ENCODE results near the gene OBP2B. TPM values are rescaled to one million over a fixed set of nuclear protein-coding genes. Genes with fewer than 3 reads are reported as not detected.
"Not testable (repeated sequence)": the region's sequence is repeated elsewhere in the genome, so short reads cannot be mapped to it uniquely, and the experiment has no call there.

Gene OBP2B
- total RNA-seq, 1 experiment from 2014 or later: not detected

- intact Hi-C loops (cut with micrococcal nuclease; ENCODE audit: unreplicated experiment): no loop called here
- no peaks in the 10 kb centered on the region for H3K9me3 ChIP-seq (ENCODE audit: insufficient read depth, low read depth)
- DNase-seq: no peak
- H3K4me2 ChIP-seq: no peak overlapping the region
- no peak overlapping the region for H3K4me3 ChIP-seq
- H3F3A ChIP-seq (ENCODE audit: insufficient read depth, low read depth): 0 out of 2 replicates have a peak, but pooled peaks cover 3% of the 10 kb centered on the region
- H3K27ac ChIP-seq: no peak overlapping the region
- no peak overlapping the region for H2AFZ ChIP-seq
- H3K79me2 ChIP-seq (ENCODE audit: low read depth): no peaks in the 10 kb centered on the region
- no TSS peak for BruUV-seq (replicated peaks)
- TF ChIP-seq CTCF (conservative IDR thresholded peaks at IDR 0.05) (no peak), EZH2 (IDR thresholded peaks at IDR 0.05; ENCODE audit: low read depth) (no peak)
- no peaks in the 10 kb centered on the region for H3K4me1 ChIP-seq (replicated peaks; ENCODE audit: insufficient read depth)
- no peaks in the 10 kb centered on the region for H3K36me3 ChIP-seq (ENCODE audit: low read depth)
- H3K9me2 ChIP-seq (ENCODE audit: insufficient read depth): no peaks in the 10 kb centered on the region
- POLR2A ChIA-PET (ENCODE audit: unreplicated experiment): no interaction called here
- no peaks in the 10 kb centered on the region for H4K20me1 ChIP-seq (ENCODE audit: insufficient read depth)
- H3K27me3 ChIP-seq (ENCODE audit: insufficient read depth, low read depth): no peaks in the 10 kb centered on the region
- CTCF ChIA-PET: no interaction called here
Measured at GRCh38 chr9:133235549-133236222, 26.6 kb upstream of the OBP2B start.

GRCh38 chr9:133234577-133235322 is 25.7 kb upstream of the OBP2B start:
- Histone ChIP-seq H3K4me3 (no peak overlapping the region), H3K4me2 (no peak overlapping the region), H3K27me3 (ENCODE audit: insufficient read depth, low read depth) (peaks cover 5% of the 10 kb centered on the region; the same call in 1 of the 2 replicates), H3K4me1 (replicated peaks; ENCODE audit: insufficient read depth) (no peaks in the 10 kb centered on the region), H4K20me1 (ENCODE audit: insufficient read depth) (no peaks in the 10 kb centered on the region), H3K9me3 (ENCODE audit: insufficient read depth, low read depth) (no peaks in the 10 kb centered on the region), H3K9me2 (ENCODE audit: insufficient read depth) (no peaks in the 10 kb centered on the region), H3K79me2 (ENCODE audit: low read depth) (no peaks in the 10 kb centered on the region), H3K36me3 (ENCODE audit: low read depth) (no peaks in the 10 kb centered on the region), H2AFZ (no peak overlapping the region), H3F3A (ENCODE audit: insufficient read depth, low read depth) (0 out of 2 replicates have a peak, but pooled peaks cover 3% of the 10 kb centered on the region), H3K27ac (no peak overlapping the region)
- ChIA-PET POLR2A (ENCODE audit: unreplicated experiment) (no interaction called here), CTCF (no interaction called here)
- no peak for DNase-seq
- no TSS peak for BruUV-seq (replicated peaks)
- TF ChIP-seq EZH2 (IDR thresholded peaks at IDR 0.05; ENCODE audit: low read depth): no peak
- intact Hi-C loops (cut with micrococcal nuclease; ENCODE audit: unreplicated experiment): no loop called here

GRCh38 chr9:133233681-133234432 is 24.8 kb upstream of the OBP2B start:
- Histone ChIP-seq H3K4me3 (no peak overlapping the region), H3K4me1 (replicated peaks; ENCODE audit: insufficient read depth) (no peaks in the 10 kb centered on the region), H3K9me2 (ENCODE audit: insufficient read depth) (no peaks in the 10 kb centered on the region), H2AFZ (no peak overlapping the region), H3K27me3 (ENCODE audit: insufficient read depth, low read depth) (peaks cover 5% of the 10 kb centered on the region; the same call in 1 of the 2 replicates), H4K20me1 (ENCODE audit: insufficient read depth) (no peaks in the 10 kb centered on the region), H3K9me3 (ENCODE audit: insufficient read depth, low read depth) (no peaks in the 10 kb centered on the region), H3F3A (ENCODE audit: insufficient read depth, low read depth) (0 out of 2 replicates have a peak, but pooled peaks cover 3% of the 10 kb centered on the region), H3K4me2 (no peak overlapping the region), H3K79me2 (ENCODE audit: low read depth) (no peaks in the 10 kb centered on the region), H3K27ac (no peak overlapping the region), H3K36me3 (ENCODE audit: low read depth) (no peaks in the 10 kb centered on the region)
- ChIA-PET POLR2A (ENCODE audit: unreplicated experiment) (no interaction called here), CTCF (no interaction called here)
- DNase-seq: no peak
- intact Hi-C loops (cut with micrococcal nuclease; ENCODE audit: unreplicated experiment): no loop called here
- no peak for TF ChIP-seq CTCF (conservative IDR thresholded peaks at IDR 0.05)
- TF ChIP-seq EZH2 (IDR thresholded peaks at IDR 0.05; ENCODE audit: low read depth): no peak
- no TSS peak for BruUV-seq (replicated peaks)

- H4K20me1 ChIP-seq (ENCODE audit: insufficient read depth); DNase-seq; POLR2A ChIA-PET (ENCODE audit: unreplicated experiment); intact Hi-C loops (cut with micrococcal nuclease; ENCODE audit: unreplicated experiment); H3K4me1 ChIP-seq (replicated peaks; ENCODE audit: insufficient read depth); H3K9me3 ChIP-seq (ENCODE audit: insufficient read depth, low read depth); H3K36me3 ChIP-seq (ENCODE audit: low read depth); H3K9me2 ChIP-seq (ENCODE audit: insufficient read depth); H3K4me3 ChIP-seq; H3K27me3 ChIP-seq (ENCODE audit: insufficient read depth, low read depth); H3F3A ChIP-seq (ENCODE audit: insufficient read depth, low read depth); CTCF ChIA-PET; H3K27ac ChIP-seq; H3K79me2 ChIP-seq (ENCODE audit: low read depth); BruUV-seq (replicated peaks); H2AFZ ChIP-seq; H3K4me2 ChIP-seq: not testable (repeated sequence)
Measured at GRCh38 chr9:133231934-133232568, 23.0 kb upstream of the OBP2B start.

GRCh38 chr9:133230514-133230913 is 21.5 kb upstream of the OBP2B start:
- POLR2A ChIA-PET (ENCODE audit: unreplicated experiment): interaction anchor here (0.6 kb wide), 1 partner anchor 11 kb away, joined by 4 read pairs; no protein-coding TSS in a partner anchor
- H3F3A ChIP-seq (ENCODE audit: insufficient read depth, low read depth); H3K4me3 ChIP-seq; CTCF ChIA-PET; H2AFZ ChIP-seq; H3K9me2 ChIP-seq (ENCODE audit: insufficient read depth); H4K20me1 ChIP-seq (ENCODE audit: insufficient read depth); intact Hi-C loops (cut with micrococcal nuclease; ENCODE audit: unreplicated experiment); DNase-seq; H3K27ac ChIP-seq; H3K4me2 ChIP-seq; H3K4me1 ChIP-seq (replicated peaks; ENCODE audit: insufficient read depth); BruUV-seq (replicated peaks); H3K36me3 ChIP-seq (ENCODE audit: low read depth); H3K79me2 ChIP-seq (ENCODE audit: low read depth); H3K9me3 ChIP-seq (ENCODE audit: insufficient read depth, low read depth): not testable (repeated sequence)
- H3K27me3 ChIP-seq (ENCODE audit: insufficient read depth, low read depth): peaks cover 17% of the 10 kb centered on the region

Data from PC-9 (cell line).